Stimulated activated CD4-positive, alpha-beta T cell treated with anti-CD3 and anti-CD28 coated beads, TNF-alpha, amount 100 ng/mL, for 1 hour (primary cell): ENCODE data around the gene VPS37B.
A peak's percentile ranks its signal among the peaks of the same experiment; 100 is the strongest.

Experiments used
- DNase-seq, 3 donors: peaks; one replicate each; pipeline ENCODE4 v3.0.0-alpha.2; 2020; ENCODE audit warnings: low read depth in 3 of 3, low spot score in 1 of 3

The VPS37B gene

DNA sequence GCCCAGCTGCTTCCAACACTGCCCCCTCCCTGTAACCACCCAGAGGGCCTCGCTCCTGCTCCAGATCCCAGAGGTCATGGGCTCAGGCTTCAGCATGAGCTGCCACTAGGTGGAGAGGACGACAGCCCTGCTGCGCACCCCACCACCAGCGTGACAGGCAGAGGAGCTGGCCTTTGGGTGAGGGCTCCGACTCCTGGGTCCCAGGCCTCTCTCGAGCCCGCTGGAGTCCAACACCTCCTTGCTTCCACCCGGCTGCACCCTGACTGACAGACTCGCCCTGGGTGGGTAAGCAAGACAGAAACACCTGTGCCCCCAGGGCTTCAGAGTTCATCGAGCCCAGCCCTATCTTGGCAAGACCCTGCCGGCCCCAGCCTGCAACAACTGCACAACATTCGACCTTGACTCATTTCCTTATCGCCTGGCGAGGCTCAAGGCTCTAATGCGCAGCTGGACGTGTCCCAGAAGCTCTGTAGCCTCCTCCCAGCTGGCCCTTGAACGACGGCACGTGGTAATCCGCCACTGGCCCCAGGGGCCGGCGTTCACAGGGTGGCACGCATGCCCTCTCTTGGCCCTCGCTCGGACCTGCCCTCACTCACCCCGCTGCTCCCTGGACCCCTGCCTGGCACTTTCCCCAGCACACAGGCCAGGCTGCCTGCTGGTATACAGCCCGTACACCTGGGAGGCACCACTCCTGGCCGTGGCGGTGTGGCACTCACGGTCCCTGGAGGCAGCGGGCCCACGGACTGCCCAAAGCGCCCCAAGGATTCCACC, 28.0 kb downstream of the VPS37B start:
- no peak for DNase-seq

DNA sequence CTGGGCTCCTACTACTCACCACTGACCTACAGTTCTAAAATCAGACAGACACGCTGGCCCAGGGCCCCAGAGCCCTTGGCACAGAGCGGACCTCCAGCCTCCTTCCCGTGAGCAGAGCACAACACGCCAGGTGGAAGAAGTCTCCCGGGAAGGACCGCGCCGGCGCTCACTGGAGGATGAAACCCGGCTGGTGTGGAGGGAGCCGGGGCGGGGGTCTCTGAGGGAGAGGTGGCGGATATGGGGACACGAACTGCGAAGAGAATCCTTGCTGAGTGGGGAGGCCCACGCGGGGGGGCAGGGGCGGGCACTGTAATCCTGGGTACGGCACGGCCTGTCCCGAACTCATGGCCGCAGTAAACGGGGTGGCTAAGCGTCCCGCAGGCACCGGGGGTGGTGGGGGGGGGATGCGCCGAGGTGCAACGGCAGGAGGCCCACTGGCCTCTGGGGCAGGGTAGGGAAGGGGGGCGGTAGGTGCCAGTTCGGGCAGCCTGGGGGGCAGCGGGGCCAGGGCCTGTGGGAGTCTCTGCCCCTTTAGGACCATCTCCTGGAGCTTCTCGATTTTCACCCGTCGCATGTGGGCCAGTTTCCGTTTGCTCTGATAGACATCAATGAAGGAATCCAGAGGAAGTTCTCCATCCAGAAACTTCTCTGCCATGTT, 28.8 kb downstream of the VPS37B start:
- DNase-seq, result no peak

DNA sequence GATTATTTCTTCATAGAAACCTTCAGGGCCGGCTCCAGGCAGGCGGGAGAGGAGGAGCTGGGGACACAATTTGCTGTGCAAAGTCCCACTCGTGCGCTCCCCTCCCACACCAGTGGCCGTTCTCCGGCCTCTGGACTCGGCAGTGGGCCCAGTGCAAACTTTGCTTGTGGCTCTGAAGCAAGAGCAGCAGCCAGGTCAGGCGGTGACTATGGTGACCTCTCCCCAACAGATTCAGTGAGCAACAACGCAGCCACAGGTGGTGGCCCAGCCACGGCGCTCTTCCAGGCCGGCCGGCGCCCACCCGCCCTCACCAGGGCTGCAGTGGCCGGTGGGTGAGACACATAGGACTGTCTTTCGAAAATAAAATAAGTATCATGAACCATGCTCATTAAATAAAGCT, 29.5 kb downstream of the VPS37B start:
- DNase-seq, result no peak

DNA sequence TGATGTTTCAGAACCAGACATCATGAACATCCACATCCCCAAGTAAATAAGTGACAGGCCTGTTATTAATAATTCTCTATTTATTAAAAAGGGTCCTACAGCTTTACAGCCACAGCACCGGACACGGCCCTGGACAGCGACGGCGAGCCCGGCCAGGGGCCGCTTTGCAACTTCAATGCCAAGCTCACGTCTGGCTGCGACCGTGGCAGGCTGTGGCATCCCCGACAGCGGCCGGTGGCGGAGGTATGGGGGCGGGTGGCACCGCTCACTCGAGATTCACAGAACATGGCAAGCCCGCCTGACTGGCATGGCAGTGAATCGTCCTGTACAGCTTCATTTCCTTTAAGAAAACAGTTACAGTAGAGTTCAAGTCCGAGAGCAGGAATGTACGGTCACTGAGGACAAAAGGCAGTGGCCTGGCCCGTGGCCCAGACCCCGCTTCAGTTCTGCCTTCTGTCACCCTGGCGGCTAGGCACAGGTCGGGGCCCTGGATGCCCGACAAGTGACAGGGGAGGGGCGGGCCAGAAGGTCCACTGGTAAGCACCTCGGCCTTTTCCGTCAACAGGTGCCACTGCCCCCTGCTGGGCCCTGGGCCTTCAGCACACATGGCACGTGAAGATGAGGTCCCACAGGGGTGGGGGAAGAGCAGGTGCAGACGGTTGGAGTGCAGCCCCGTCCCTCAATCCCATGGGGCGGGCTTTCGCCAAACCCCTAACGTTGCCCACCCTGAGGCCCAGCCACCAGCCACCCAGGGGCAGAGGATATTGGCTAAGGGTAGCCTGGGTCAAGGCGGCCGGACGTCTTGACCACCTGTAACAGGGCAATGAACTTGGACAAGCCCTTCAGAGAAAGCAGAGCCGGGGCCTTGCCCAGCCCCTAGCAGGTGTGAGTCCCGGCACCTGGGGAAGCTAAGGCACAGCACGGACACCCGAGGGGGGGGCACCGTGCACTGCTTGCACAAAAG, 30.4 kb downstream of the VPS37B start:
- DNase-seq, result no peak

DNA sequence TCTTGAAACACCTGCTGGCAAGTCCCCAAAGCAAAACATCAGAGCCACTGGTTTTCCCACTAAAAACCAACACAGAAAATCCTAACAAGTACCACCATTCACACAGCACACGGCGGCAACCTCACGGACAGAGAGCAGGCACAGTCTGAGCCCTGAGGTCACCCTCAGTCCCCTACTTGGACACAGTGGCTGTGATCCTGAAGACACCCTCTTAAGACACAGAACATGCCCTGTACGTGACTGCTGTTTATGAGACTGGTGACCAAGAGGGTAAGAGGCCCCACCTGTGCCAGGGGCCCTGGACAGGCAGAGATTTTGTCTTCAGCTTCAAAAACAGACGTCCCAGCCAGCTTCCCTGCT, 31.1 kb downstream of the VPS37B start:
- DNase-seq, result no peak

DNA sequence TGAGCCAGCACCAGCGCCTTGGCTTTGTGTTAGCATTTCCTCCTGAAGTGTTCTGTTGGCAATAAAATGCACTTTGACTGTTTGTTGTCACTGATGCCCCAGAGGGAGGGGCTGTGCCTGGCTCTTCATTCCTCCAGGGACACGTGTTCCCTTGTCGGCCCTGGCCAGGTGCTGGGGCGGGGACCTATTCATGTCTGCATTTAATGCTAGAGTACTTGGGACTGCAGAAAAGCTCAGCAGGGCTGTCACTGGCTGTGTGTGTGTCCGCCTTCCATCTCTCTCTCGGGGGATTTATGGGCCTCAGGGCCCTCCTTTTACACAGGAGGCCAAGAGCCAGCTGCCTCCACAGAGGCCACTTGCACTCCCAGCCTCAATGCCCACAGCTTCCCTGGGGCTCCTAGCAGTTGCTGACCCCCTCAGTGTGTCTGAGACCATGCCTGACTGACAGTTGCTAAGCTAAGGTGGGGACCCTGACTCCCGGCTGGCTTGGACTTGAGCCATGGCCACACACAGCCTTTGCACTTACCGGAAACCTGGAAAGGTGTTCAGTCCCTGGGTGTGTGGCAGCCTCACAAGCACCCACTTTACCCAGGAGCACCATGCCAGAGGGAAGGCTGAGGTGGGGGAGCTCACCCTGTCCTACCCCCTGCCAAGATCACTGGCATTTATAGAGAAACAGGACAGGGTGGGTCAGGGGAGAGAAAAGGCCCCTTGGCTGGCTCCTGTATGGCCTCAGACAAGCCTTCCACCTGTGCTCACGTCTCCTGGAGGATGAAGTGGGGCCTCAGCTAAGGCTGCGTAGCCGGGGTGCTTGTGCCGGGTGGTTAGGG, 32.8 kb downstream of the VPS37B start:
- DNase-seq, result no peak

DNA sequence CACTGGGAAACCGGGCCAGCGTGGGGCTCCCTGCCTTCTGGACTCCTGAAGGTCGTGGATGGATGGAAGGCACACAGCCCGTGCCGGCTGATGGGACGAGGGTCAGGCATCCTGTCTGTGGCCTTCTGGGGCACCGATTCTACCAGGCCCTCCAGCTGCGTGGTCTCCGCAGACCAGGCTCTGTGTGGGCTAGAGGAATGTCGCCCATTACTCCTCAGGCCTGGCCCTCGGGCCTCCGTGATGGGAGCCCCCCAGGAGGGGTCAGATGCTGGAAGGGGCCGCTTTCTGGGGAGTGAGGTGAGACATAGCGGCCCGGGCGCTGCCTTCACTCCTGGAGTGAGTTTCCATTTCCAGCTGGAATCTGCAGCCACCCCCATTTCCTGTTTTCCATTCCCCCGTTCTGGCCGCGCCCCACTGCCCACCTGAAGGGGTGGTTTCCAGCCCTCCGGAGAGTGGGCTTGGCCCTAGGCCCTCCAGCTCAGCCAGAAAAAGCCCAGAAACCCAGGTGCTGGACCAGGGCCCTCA, 33.8 kb downstream of the VPS37B start:
- DNase-seq, result no peak

DNA sequence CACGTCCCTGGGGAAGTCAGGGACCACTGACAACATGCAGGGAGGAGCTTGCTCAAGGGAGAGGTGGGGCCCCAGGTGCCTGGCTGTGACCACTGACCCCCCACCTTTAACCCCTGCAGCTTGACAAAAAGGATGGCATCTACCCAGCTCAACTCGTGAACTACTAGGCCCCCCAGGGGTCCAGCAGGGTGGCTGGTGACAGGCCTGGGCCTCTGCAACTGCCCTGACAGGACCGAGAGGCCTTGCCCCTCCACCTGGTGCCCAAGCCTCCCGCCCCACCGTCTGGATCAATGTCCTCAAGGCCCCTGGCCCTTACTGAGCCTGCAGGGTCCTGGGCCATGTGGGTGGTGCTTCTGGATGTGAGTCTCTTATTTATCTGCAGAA, 34.3 kb downstream of the VPS37B start:
- DNase-seq, result no peak

DNA sequence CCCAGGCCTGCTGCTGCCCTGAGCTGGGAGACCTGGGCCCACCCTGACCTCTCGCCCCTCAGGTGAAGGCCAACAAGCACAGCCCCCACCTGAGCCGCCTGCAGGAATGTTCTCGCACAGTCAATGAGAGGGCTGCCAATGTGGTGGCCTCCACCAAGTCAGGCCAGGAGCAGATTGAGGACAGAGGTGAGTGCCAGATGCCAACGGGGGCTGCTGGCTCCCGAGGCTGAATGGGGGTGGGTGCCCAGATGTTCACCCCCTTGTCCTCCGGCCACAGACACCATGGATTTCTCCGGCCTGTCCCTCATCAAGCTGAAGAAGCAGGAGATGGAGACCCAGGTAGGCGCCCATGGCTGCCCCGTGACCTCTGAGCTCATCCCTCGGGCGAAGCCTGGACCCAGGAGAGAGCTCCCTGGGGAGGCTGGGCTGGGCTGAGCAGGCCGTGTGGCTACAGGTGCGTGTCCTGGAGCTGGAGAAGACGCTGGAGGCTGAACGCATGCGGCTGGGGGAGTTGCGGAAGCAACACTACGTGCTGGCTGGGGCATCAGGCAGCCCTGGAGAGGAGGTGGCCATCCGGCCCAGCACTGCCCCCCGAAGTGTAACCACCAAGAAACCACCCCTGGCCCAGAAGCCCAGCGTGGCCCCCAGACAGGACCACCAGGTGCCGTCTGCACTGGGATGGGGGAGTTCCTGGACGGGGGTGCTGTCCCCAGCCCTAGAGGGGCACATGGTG, 34.9 kb downstream of the VPS37B start:
- DNase-seq, result no peak

DNA sequence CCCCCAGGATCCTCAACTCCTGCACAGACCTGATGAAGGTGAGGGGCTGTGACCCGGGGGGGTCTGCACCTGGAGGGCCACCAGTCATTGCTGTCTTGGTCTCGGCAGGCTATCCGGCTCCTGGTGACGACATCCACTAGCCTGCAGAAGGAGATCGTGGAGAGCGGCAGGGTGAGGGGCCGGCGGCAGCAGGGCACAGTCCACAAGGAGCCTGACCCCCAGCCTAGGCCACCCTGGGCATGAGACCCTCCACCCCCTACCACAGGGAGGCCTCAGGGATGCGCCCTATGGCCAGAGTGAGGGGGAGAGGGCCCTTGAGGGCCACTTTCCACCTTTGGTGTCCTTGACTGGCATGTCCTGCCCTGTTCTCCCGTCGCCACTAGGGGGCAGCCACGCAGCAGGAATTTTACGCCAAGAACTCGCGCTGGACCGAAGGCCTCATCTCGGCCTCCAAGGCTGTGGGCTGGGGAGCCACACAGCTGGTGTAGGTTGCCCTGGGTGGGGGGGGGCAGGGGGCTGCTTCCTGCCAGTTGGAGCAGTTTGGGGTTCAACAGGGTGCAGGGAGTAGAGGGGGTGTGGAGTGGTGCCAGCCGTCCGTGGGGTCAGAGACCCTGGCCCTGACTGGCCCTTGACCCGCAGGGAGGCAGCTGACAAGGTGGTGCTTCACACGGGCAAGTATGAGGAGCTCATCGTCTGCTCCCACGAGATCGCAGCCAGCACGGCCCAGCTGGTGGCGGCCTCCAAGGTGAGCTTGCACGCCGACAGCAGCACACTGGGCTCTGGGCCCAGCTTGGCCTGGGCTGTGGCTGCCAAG, 35.7 kb downstream of the VPS37B start:
- peak; percentile 50 to 82 (median 63) for DNase-seq

DNA sequence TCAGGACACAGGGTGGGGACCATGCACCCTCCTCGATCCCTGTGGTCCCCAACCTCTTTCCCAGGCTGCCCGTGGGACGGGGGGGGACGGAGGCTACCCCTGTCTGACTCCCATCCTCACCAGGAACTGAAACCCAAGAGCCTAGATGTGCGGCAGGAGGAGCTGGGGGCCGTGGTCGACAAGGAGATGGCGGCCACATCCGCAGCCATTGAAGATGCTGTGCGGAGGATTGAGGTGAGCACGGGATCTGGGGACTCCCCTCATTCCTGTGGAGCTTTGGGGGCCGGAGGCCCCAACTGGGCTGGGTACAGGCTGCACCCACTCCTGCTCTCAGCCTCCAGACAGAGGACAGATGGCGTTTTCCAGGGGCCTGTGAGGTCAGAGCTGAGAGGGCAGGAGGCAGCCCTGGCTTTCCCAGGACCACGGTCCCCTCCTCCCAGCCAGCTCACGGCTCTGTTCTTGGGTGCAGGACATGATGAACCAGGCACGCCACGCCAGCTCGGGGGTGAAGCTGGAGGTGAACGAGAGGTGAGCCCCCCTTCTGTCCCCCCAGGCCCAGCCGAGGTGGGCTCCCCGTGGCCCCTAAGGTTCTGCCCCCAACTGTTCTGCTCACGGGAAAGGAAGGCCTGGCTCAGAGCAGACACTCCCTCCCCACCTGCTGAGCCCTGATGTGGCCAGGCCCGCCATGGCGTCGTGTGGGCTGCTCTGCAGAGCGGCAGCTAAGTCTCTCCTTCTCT, 36.5 kb downstream of the VPS37B start:
- no peak for DNase-seq

DNA sequence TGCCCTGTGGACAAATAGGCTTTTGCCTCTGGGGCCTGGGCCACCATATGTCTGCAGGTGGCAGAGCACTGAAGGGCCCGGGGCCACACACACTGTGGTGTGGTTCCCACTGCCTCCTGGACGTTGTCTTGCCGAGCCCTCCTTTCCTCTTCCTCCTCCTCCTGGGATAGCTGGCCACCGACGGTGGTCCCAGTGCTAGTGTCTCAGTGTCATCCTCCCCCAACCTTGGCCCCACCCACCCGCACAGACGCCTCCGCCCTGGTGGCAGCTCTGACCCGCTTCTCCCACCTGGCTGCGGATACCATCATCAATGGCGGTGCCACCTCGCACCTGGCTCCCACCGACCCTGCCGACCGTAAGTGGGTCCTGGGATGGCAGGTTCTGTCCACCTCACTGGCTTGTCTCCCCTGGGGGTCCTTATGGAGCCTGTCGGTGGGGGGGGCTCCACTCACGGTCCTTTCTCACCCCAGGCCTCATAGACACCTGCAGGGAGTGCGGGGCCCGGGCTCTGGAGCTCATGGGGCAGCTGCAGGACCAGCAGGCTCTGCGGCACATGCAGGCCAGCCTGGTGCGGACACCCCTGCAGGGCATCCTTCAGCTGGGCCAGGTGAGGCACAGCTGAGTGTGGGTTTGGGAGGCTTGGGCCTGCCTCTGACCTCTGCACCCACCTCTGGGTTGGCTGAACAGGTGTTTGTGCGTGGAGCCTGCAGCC, 37.2 kb downstream of the VPS37B start:
- DNase-seq, result no peak

DNA sequence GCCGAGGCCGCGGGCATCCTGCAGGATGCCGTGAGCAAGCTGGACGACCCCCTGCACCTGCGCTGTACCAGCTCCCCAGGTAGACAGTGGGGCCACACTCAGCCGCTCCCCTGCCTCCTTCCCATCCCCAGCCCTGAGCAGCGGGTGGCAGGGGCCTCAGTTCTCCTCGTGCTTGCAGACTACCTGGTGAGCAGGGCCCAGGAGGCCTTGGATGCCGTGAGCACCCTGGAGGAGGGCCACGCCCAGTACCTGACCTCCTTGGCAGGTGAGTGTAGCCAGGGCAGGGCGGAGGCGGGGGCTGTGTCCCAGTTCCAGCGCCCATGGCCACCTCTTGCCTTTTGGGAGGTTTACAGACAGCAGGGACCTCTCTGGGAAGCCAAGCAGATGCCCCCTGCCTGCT, 37.8 kb downstream of the VPS37B start:
- no peak for DNase-seq

DNA sequence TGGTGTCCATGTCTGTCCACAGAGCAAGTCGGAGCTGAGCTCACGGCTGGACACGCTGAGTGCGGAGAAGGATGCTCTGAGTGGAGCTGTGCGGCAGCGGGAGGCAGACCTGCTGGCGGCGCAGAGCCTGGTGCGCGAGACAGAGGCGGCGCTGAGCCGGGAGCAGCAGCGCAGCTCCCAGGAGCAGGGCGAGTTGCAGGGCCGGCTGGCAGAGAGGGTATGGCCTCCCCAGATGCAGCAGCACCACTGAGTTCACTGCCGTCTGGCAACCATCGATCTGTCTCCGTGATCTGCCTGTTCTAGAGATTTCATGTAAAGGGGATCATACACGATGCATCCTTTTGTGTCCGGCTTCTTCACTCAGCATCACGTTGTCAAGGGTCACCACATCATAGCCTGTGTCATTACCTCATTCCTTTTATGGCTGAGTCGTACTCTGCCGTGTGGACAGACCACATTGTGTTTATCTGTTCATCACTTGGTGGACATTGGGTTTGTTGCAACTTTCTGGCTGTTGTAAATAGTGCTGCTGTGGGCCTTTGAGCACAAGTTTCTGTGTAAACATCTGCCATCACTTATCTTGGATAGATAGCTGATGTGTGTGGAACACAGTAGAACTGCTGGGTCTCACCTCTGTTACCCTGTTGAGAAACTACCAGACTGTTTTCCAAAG, 38.8 kb downstream of the VPS37B start:
- no peak for DNase-seq

DNA sequence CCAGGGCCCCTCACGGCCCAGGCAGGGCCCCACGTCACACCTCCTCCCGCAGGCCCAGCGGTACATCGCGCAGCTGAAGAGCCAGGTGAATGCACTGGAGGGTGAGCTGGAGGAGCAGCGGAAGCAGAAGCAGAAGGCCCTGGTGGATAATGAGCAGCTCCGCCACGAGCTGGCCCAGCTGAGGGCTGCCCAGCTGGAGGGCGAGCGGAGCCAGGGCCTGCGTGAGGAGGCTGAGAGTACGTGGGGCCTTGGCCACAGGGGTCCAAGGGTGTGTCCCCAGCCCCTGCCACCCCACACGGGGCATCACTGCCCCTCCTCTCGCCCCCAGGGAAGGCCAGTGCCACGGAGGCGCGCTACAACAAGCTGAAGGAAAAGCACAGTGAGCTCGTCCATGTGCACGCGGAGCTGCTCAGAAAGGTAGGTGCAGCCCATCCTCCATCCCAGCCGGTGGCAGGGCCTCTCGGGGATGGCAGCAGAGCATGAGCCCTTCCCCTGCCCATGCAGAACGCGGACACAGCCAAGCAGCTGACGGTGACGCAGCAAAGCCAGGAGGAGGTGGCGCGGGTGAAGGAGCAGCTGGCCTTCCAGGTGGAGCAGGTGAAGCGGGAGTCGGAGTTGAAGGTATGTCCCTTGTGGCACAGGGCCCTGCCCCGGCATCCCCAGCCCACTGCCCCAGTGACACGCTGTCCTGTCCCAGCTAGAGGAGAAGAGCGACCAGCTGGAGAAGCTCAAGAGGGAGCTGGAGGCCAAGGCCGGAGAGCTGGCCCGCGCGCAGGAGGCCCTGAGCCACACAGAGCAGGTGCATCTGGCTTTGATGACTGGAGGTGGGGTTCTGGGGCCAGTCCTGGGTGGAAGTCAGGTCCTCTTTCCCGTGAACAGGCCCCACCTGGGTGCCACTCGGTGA, 39.7 kb downstream of the VPS37B start:
- no peak for DNase-seq

DNA sequence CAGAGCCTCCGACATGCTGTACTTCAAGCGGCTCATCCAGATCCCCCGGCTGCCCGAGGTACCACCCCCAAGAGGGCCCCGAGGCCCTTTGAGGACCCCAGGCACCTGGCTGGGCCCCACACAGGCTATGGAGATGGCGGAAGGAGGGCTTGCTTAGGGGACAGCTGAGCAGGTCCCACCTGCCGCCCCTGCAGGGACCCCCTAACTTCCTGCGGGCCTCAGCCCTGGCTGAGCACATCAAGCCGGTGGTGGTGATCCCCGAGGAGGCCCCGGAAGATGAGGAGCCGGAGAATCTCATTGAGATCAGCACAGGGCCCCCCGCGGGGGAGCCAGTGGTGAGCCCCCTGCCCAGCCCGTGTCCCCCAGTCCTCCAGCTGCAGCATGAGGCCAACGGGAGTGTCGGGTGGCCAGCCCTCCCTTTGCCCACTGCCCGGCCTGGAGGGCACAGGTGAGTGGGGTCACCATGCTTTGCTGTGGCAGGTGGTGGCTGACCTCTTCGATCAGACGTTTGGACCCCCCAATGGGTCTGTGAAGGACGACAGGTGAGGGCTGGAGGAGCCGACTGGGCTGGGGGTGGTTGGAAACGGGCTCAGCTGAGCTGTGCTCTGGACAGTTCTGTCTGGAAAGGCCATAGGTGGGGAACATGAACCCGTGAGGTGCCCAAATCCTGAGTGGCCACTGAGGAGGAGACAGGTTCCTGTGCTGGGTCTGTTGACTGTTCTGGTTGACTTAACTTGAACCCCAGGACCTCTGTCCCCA, 40.7 kb downstream of the VPS37B start:
- no peak for DNase-seq
